Caco-2 (cell line): ENCODE measurements around the gene MPI. TPM values are rescaled to one million over a fixed set of nuclear protein-coding genes. Genes with fewer than 3 reads are reported as not detected.
"Not testable (repeated sequence)": the region's sequence is repeated elsewhere in the genome, so short reads cannot be mapped to it uniquely, and the experiment has no call there.

ENCODE experiments used
- BruUV-seq: library from RNA; stranded (reverse); fragments of 400-500 nt; replicated peaks from 2 replicates; lab custom pipeline; 2021; lab: Mats Ljungman, UMichigan
- CTCF ChIA-PET: fragments of 300-600 bp; sonication (Branson Sonifier 250); formaldehyde crosslinking; loops from one replicate; lab custom pipeline; 2022; ENCODE audit warnings: antibody characterized with exemption; lab: Charles Lee
- POLR2A ChIA-PET: fragments of 300-600 bp; sonication (Branson Sonifier 250); formaldehyde crosslinking; loops from one replicate; lab custom pipeline; 2022; ENCODE audit warnings: antibody characterized with exemption; lab: Charles Lee
- DNase-seq, 2 experiments: peaks; one replicate each; pipeline versions ENCODE4 v3.0.0 to v3.0.0-alpha.2; 2020 to 2022
- H3K27me3 ChIP-seq: replicated peaks from 2 replicates; pipeline ENCODE4 v1.6.0; 2011; ENCODE audit warnings: low read length; ENCODE audit not compliant: control insufficient read depth, insufficient read depth
- H3K36me3 ChIP-seq: 2 replicates; pipeline ENCODE4 v1.5.1; 2011; ENCODE audit warnings: low read length; ENCODE audit not compliant: control insufficient read depth, insufficient read depth
- H3K4me1 ChIP-seq: fragments of 250-450 bp; sonication (Bioruptor Pico); 2 replicates; pipeline ENCODE4 v1.5.1; 2020; ENCODE audit warnings: mild to moderate bottlenecking
- H3K4me3 ChIP-seq: 2 replicates; pipeline ENCODE4 v1.5.1; 2011; ENCODE audit warnings: low read depth, mild to moderate bottlenecking, control low read depth, low read length
- H3K9me3 ChIP-seq: fragments of 250-450 bp; sonication (Bioruptor Pico); 2 replicates; pipeline ENCODE4 v1.5.1; 2020; ENCODE audit warnings: mild to moderate bottlenecking, moderate library complexity
- H3K27ac Mint-ChIP-seq: one replicate; pipeline ENCODE4 v1.8.0; 2022; ENCODE audit warnings: mixed read lengths; ENCODE audit not compliant: unreplicated experiment
- H3K27me3 Mint-ChIP-seq: one replicate; pipeline ENCODE4 v1.8.0; 2022; ENCODE audit warnings: mixed read lengths; ENCODE audit not compliant: insufficient read depth, unreplicated experiment
- H3K36me3 Mint-ChIP-seq: one replicate; pipeline ENCODE4 v1.8.0; 2022; ENCODE audit warnings: mild to moderate bottlenecking, mixed read lengths; ENCODE audit not compliant: insufficient read depth, unreplicated experiment
- H3K4me1 Mint-ChIP-seq: one replicate; pipeline ENCODE4 v1.8.0; 2022; ENCODE audit warnings: low read depth, mixed read lengths; ENCODE audit not compliant: unreplicated experiment
- H3K4me3 Mint-ChIP-seq: one replicate; pipeline ENCODE4 v1.8.0; 2022; ENCODE audit warnings: mild to moderate bottlenecking, moderate library complexity, mixed read lengths; ENCODE audit not compliant: unreplicated experiment
- H3K9me3 Mint-ChIP-seq: one replicate; pipeline ENCODE4 v1.8.0; 2022; ENCODE audit warnings: mixed read lengths; ENCODE audit not compliant: unreplicated experiment
- intact Hi-C: fragments of 100-400 bp; cut with micrococcal nuclease; formaldehyde crosslinking; loops from one replicate; pipeline ENCODE4 v1.10.0; 2022; ENCODE audit not compliant: unreplicated experiment
- total RNA-seq: library from RNA; stranded (reverse); gene quantifications from 2 replicates; pipeline ENCODE4 v1.2.3, GENCODE V29; 2022
- TF ChIP-seq, protein P1 (sequence below), 2 experiments: fragments of 200-600 bp in 1 of 2; IDR thresholded peaks; 1 replicate in 1 of 2; 2 replicates in 1 of 2; pipeline versions ENCODE4 v1.5.1 to v1.8.0; 2011 to 2022; ENCODE audit warnings: antibody characterized with exemption in 1 of 2, control low read depth in 1 of 2, inconsistent platforms in 1 of 2, low read depth in 1 of 2, low read length in 1 of 2, mild to moderate bottlenecking in 1 of 2, moderate library complexity in 1 of 2; ENCODE audit not compliant: insufficient read depth in 1 of 2, severe bottlenecking in 1 of 2, unreplicated experiment in 1 of 2

The MPI gene
- total RNA-seq, 1 experiment from 2014 or later: 29.1 TPM

DNA sequence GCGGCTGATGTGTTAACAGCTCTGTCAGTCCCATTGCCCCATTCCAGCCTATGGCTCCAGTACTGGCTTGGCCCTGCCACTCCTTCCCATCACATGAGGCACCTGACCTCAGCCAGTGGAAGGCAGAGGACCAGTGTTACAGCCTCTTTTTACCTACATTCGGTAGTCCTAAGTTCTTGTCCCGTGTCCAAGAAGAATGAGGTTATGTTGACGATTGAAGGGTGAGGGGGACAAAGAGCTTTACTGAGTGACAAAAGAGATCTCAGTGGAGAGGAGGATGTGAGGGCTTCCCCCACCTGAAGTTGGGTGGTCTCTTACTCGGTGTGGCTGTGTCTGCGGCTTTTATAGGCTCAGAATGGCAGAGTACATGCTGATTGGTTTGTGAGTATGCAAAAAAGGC lies 7.3 kb upstream of the MPI start:
- ChIA-PET CTCF (interaction anchor here (1.5 kb wide), 1 partner anchor 19 kb away, joined by 4 read pairs; no protein-coding TSS in a partner anchor), POLR2A (no interaction called here)
- Histone ChIP-seq H3K36me3 (no peaks in the 10 kb centered on the region), H3K4me1 (peaks cover 5% of the 10 kb centered on the region; the same call in 1 of the 2 replicates), H3K4me3 (no peak overlapping the region), H3K27me3 (no peaks in the 10 kb centered on the region), H3K9me3 (peaks cover 13% of the 10 kb centered on the region)
- no peaks in the 10 kb centered on the region for H3K27me3 Mint-ChIP-seq
- BruUV-seq: no TSS peak
- intact Hi-C loops: no loop called here
- peaks cover 9% of the 10 kb centered on the region for H3K9me3 Mint-ChIP-seq
- H3K4me1 Mint-ChIP-seq: peaks cover 6% of the 10 kb centered on the region
- no peak for DNase-seq
- H3K4me3 Mint-ChIP-seq: no peak overlapping the region
- peaks cover 5% of the 10 kb centered on the region for H3K36me3 Mint-ChIP-seq
- no peak overlapping the region for H3K27ac Mint-ChIP-seq
- TF ChIP-seq, protein P1, sequence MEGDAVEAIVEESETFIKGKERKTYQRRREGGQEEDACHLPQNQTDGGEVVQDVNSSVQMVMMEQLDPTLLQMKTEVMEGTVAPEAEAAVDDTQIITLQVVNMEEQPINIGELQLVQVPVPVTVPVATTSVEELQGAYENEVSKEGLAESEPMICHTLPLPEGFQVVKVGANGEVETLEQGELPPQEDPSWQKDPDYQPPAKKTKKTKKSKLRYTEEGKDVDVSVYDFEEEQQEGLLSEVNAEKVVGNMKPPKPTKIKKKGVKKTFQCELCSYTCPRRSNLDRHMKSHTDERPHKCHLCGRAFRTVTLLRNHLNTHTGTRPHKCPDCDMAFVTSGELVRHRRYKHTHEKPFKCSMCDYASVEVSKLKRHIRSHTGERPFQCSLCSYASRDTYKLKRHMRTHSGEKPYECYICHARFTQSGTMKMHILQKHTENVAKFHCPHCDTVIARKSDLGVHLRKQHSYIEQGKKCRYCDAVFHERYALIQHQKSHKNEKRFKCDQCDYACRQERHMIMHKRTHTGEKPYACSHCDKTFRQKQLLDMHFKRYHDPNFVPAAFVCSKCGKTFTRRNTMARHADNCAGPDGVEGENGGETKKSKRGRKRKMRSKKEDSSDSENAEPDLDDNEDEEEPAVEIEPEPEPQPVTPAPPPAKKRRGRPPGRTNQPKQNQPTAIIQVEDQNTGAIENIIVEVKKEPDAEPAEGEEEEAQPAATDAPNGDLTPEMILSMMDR (IDR thresholded peaks at IDR 0.05; ENCODE audit: insufficient read depth in 1 of 2, low read depth in 1 of 2, low read length in 1 of 2, severe bottlenecking in 1 of 2, unreplicated experiment in 1 of 2): no peak

DNA sequence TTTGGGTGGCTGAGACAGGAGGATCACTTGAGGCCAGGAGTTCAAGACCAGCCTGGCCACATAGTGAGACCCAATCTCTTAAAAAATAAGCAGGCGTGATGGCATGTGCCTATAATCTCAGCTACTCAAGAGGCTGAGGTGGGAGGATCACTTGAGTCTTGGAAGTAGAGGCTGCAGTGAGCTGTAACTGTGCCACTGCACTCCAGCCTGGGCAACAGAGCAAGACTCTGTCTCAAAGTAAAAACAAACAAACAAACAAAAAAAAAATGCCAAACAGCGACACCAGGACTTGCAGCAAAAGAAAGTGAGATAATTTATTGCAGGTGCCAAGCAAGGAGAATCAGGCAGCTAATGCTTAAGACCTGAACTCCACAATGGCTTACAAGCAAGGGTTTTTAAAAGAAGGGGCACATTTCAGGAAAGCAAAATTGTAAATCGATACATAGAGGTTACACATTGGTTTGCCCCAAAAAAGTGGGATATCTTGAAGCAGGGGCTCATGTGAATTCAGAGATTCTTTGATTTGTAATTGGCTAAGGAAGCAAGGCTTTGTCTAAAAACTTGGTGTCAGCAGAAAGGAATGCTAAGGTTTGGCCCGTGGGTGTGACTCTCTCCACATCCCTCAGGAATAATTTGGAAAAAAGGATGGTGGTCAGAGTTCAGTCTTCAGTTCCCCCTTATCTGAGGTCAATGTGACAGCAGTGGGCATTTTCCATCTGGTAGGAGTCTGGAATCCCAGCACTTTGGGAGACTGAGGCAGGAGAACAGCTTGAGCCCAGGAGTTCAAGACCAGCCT lies 5.2 kb upstream of the MPI start:
- Mint-ChIP-seq H3K27ac (no peak overlapping the region), H3K4me1 (peaks cover 15% of the 10 kb centered on the region), H3K36me3 (peaks cover 5% of the 10 kb centered on the region), H3K4me3 (no peak overlapping the region), H3K27me3 (no peaks in the 10 kb centered on the region), H3K9me3 (peaks cover 9% of the 10 kb centered on the region)
- no peak for DNase-seq
- no TSS peak for BruUV-seq
- TF ChIP-seq, protein P1 (IDR thresholded peaks at IDR 0.05; ENCODE audit: insufficient read depth in 1 of 2, low read depth in 1 of 2, low read length in 1 of 2, severe bottlenecking in 1 of 2, unreplicated experiment in 1 of 2): no peak
- Histone ChIP-seq H3K9me3 (peaks cover 13% of the 10 kb centered on the region), H3K27me3 (no peaks in the 10 kb centered on the region), H3K4me3 (no peak overlapping the region), H3K4me1 (peaks cover 5% of the 10 kb centered on the region; the same call in 1 of the 2 replicates), H3K36me3 (no peaks in the 10 kb centered on the region)
- CTCF ChIA-PET: no interaction called here
- intact Hi-C loops: no loop called here
- POLR2A ChIA-PET: no interaction called here

DNA sequence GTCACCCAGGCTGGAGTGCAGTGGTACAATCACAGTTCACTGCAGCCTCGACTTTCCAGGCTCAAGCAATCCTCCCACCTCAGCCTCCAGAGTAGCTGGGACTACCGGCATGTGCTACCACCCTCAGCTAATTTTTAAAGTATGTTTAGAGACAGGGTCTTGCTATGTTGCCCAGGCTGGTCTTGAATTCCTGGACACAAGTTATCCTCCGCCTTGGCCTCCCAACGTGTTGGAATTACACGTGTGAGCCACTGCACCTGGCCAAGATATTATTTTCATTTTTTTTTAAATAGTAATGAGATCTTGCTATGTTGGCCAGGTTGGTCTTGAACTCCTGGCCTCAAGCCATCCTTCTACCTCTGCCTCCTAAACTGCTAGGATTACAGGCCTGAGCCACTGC lies 4.4 kb upstream of the MPI start:
- Mint-ChIP-seq H3K27ac (no peak overlapping the region), H3K4me3 (no peak overlapping the region), H3K4me1 (peaks cover 17% of the 10 kb centered on the region), H3K36me3 (peaks cover 13% of the 10 kb centered on the region), H3K9me3 (peaks cover 9% of the 10 kb centered on the region), H3K27me3 (no peaks in the 10 kb centered on the region)
- peaks cover 5% of the 10 kb centered on the region; the same call in 1 of the 2 replicates for H3K4me1 ChIP-seq
- BruUV-seq: no TSS peak
- H3K36me3 ChIP-seq: no peaks in the 10 kb centered on the region
- TF ChIP-seq, protein P1 (IDR thresholded peaks at IDR 0.05; ENCODE audit: insufficient read depth in 1 of 2, low read depth in 1 of 2, low read length in 1 of 2, severe bottlenecking in 1 of 2, unreplicated experiment in 1 of 2): no peak
- H3K27me3 ChIP-seq: no peaks in the 10 kb centered on the region
- peaks cover 13% of the 10 kb centered on the region for H3K9me3 ChIP-seq
- intact Hi-C loops: no loop called here
- ChIA-PET POLR2A (no interaction called here), CTCF (no interaction called here)
- DNase-seq: no peak
- H3K4me3 ChIP-seq: no peak overlapping the region

DNA sequence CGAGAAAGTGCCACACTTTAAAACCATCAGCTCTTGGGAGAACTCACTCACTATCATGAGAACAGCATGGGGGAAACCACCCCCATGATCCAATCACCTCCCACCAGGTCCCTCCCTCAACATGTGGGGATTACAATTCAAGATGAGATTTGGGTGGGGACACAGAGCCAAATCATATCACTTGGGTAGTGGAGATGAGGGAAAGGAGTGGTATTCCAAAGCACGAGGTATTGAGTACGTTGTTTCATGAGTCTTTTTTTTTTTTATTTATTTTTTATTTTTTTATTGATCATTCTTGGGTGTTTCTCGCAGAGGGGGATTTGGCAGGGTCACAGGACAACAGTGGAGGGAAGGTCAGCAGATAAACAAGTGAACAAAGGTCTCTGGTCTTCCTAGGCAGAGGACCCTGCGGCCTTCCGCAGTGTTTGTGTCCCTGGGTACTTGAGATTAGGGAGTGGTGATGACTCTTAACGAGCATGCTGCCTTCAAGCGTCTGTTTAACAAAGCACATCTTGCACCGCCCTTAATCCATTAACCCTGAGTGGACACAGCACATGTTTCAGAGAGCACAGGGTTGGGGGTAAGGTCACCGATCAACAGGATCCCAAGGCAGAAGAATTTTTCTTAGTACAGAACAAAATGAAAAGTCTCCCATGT lies 2.2 kb upstream of the MPI start:
- CTCF ChIA-PET: interaction anchor here (0.7 to 0.8 kb wide), 2 partner anchors 14 to 63 kb away, joined by 3 read pairs; no protein-coding TSS in a partner anchor
- POLR2A ChIA-PET, H3K9me3 ChIP-seq, H3K4me3 Mint-ChIP-seq, BruUV-seq, H3K9me3 Mint-ChIP-seq, H3K27me3 ChIP-seq, H3K27me3 Mint-ChIP-seq, H3K27ac Mint-ChIP-seq, H3K36me3 ChIP-seq, intact Hi-C loops, DNase-seq, H3K4me3 ChIP-seq: not testable (repeated sequence)
- peaks cover 11% of the 10 kb centered on the region; the same call in 1 of the 2 replicates for H3K4me1 ChIP-seq
- H3K4me1 Mint-ChIP-seq: peaks cover 17% of the 10 kb centered on the region
- H3K36me3 Mint-ChIP-seq: peaks cover 14% of the 10 kb centered on the region
